BJ (cell line): ENCODE measurements around the gene SMC5. TPM values are rescaled to one million over a fixed set of nuclear protein-coding genes. Genes with fewer than 3 reads are reported as not detected.

Experiments used
- CTCF ChIA-PET: fragments of 350-600 bp; formaldehyde crosslinking; extraction: SDS; loops from one replicate; lab custom pipeline; 2021; ENCODE audit warnings: antibody characterized with exemption, inconsistent platforms; lab: Yijun Ruan, JAX
- POLR2A ChIA-PET: fragments of 300-600 bp; sonication (Branson Sonifier 250); formaldehyde crosslinking; extraction: SDS; loops from one replicate; lab custom pipeline; 2021; ENCODE audit warnings: antibody characterized with exemption; lab: Charles Lee
- DNase-seq: peaks from one replicate; pipeline ENCODE4 v3.0.0-alpha.2; 2011; ENCODE audit warnings: low read depth
- H3K27me3 ChIP-seq: 2 replicates; pipeline ENCODE4 v1.6.0; 2011; ENCODE audit warnings: low read length; ENCODE audit not compliant: control insufficient read depth, insufficient read depth
- H3K36me3 ChIP-seq: 2 replicates; pipeline ENCODE4 v1.5.1; 2011; ENCODE audit warnings: low read length; ENCODE audit not compliant: control insufficient read depth, insufficient read depth
- H3K4me3 ChIP-seq: 2 replicates; pipeline ENCODE4 v1.5.1; 2011; ENCODE audit warnings: low read depth, mild to moderate bottlenecking, control low read depth, low read length
- CTCF ChIP-seq: IDR thresholded peaks from 2 replicates; pipeline ENCODE4 v1.5.1; 2011; ENCODE audit warnings: low read depth, mild to moderate bottlenecking, control low read depth, inconsistent platforms, low read length, moderate library complexity; ENCODE audit not compliant: insufficient read depth
- polyA plus RNA-seq: library from polyadenylated mRNA; depleted of rRNA; stranded (reverse); fragments of >200 nt; gene quantifications from 2 replicates; pipeline ENCODE4 v1.2.3, GENCODE V29; 2011

Gene SMC5
- polyA plus RNA-seq, 1 experiment, result 7.9 TPM

- no peak for DNase-seq
Measured at GRCh38 chr9:70347046-70347445, 88.3 kb downstream of the SMC5 start.

GRCh38 chr9:70352356-70352755, 93.6 kb downstream of the SMC5 start:
- H3K4me3 ChIP-seq, result no peak overlapping the region
- POLR2A ChIA-PET, result no interaction called here
- TF ChIP-seq CTCF, result no peak
- CTCF ChIA-PET, result interaction anchor here (1.0 to 2.6 kb wide), 4 partner anchors 10 to 250 kb away, joined by 3 to 18 read pairs (median 6); no protein-coding TSS in a partner anchor
- H3K27me3 ChIP-seq, result no peaks in the 10 kb centered on the region
- H3K36me3 ChIP-seq, result no peaks in the 10 kb centered on the region
- DNase-seq, result peak; percentile 18

More at GRCh38 chr9:70347046-70347445, 88.3 kb downstream of the SMC5 start:
- Histone ChIP-seq H3K36me3 (no peaks in the 10 kb centered on the region), H3K27me3 (no peaks in the 10 kb centered on the region), H3K4me3 (no peak overlapping the region)
- ChIA-PET POLR2A (interaction anchor here (0.6 kb wide), 1 partner anchor 219 kb away, joined by 4 read pairs; no protein-coding TSS in a partner anchor), CTCF (interaction anchor here (3.5 kb wide), 1 partner anchor 255 kb away, joined by 13 read pairs; no protein-coding TSS in a partner anchor)
- TF ChIP-seq CTCF, result no peak

GRCh38 chr9:70352802-70353201, 94.0 kb downstream of the SMC5 start:
- CTCF ChIA-PET, result interaction anchor here (1.1 to 1.7 kb wide), 2 partner anchors 12 to 13 kb away, joined by 5 to 7 read pairs; no protein-coding TSS in a partner anchor
- H3K36me3 ChIP-seq, result no peaks in the 10 kb centered on the region; the same call in 1 of the 2 replicates
- H3K4me3 ChIP-seq, result no peak overlapping the region
- peak; percentile 46 for TF ChIP-seq CTCF
- no peak for DNase-seq
- no peaks in the 10 kb centered on the region for H3K27me3 ChIP-seq
- POLR2A ChIA-PET, result no interaction called here

GRCh38 chr9:70355801-70356200, 97.0 kb downstream of the SMC5 start:
- Histone ChIP-seq H3K27me3 (no peaks in the 10 kb centered on the region), H3K4me3 (no peak overlapping the region), H3K36me3 (no peaks in the 10 kb centered on the region; the same call in 1 of the 2 replicates)
- ChIA-PET POLR2A (no interaction called here), CTCF (interaction anchor here (0.6 to 2.1 kb wide), 3 partner anchors 8 to 247 kb away, joined by 3 to 8 read pairs (median 3); no protein-coding TSS in a partner anchor)
- DNase-seq, result no peak
- TF ChIP-seq CTCF, result no peak

GRCh38 chr9:70362952-70363351, 104.2 kb downstream of the SMC5 start:
- ChIA-PET POLR2A (no interaction called here), CTCF (interaction anchor here (1.5 kb wide), 1 partner anchor 11 kb away, joined by 3 read pairs; no protein-coding TSS in a partner anchor)
- no peak for DNase-seq
- Histone ChIP-seq H3K4me3 (no peak overlapping the region), H3K27me3 (no peaks in the 10 kb centered on the region), H3K36me3 (no peaks in the 10 kb centered on the region)
- no peak for TF ChIP-seq CTCF
